Breast epithelium (tissue), 3 donors: ENCODE measurements around the gene PKD1.

Experiments
- POLR2AphosphoS5 ChIP-seq, 3 donors: sonication (generic); formaldehyde crosslinking; IDR thresholded peaks; one replicate each; pipeline ENCODE4 v1.6.1; 2017; ENCODE audit warnings: antibody characterized with exemption in 3 of 3
- TF ChIP-seq, protein P1 (sequence below), 3 donors: fragments of 450-650 bp; IDR thresholded peaks; one replicate each; pipeline ENCODE4 v1.5.1; 2016 to 2017; ENCODE audit warnings: antibody characterized with exemption in 3 of 3, mild to moderate bottlenecking in 3 of 3, moderate library complexity in 3 of 3

DNA sequence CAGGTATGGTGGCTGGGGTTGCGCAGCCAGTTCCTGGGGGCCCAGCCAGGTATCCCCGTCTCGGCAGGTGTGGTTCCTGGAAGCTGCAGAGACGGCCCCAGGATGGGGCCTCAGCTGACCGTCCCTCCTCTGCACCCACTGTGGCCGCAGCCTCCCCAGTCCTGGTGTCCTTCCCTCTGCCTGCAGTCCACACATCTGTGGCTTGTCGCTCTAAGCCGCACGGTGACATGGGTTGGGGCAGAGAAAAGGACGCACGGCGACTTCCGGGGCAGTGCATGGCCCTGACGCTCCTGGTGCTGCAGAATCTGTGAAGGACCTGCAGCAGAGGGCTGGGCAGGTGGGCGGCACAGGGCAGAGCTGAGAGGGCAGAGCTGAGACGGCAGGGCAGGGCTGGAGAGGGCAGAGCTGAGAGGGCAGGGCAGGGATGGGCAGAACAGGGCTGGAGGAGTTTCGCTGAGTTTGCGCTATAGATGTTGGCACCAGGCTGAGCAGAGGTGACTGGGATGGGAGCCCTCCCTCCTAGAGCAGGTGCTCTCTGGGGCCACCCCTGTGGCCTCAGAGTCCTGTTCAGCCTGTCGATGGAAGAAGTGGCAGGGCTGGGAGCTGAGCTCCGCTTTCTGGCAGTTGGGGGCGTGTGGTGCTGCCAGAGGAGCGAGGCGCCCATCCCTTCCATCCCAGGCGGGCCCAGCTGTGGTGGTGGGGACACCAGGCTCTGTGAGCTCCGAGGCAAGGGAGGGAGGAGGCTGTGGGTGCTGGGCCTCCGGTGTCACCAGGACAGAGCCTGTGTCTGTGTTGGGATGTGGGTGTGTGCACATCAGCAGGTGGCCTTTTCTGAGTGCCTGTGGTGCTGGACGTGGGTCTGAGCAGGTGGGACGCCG lies 64.9 kb downstream of the PKD1 start:
- no peak for TF ChIP-seq POLR2AphosphoS5 (IDR thresholded peaks at IDR 0.05)
- TF ChIP-seq, protein P1, sequence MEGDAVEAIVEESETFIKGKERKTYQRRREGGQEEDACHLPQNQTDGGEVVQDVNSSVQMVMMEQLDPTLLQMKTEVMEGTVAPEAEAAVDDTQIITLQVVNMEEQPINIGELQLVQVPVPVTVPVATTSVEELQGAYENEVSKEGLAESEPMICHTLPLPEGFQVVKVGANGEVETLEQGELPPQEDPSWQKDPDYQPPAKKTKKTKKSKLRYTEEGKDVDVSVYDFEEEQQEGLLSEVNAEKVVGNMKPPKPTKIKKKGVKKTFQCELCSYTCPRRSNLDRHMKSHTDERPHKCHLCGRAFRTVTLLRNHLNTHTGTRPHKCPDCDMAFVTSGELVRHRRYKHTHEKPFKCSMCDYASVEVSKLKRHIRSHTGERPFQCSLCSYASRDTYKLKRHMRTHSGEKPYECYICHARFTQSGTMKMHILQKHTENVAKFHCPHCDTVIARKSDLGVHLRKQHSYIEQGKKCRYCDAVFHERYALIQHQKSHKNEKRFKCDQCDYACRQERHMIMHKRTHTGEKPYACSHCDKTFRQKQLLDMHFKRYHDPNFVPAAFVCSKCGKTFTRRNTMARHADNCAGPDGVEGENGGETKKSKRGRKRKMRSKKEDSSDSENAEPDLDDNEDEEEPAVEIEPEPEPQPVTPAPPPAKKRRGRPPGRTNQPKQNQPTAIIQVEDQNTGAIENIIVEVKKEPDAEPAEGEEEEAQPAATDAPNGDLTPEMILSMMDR (IDR thresholded peaks at IDR 0.05): no peak
